B cell (primary cell): ENCODE results near the gene ACSL1. TPM values are rescaled to one million over a fixed set of nuclear protein-coding genes. Genes with fewer than 3 reads are reported as not detected.
A peak's percentile ranks its signal among the peaks of the same experiment; 100 is the strongest.

Source experiments
- ATAC-seq: fragments of 200-7000 bp; cut with Tn5 transposase; one replicate; pipeline ENCODE4 v1.10.0; 2021; ENCODE audit warnings: low read depth, mild to moderate bottlenecking, moderate number of reproducible peaks, moderate library complexity
- CTCF ChIA-PET: fragments of 350-600 bp; sonication (Branson Sonifier 250); formaldehyde crosslinking; loops from one replicate; lab custom pipeline; 2021; ENCODE audit warnings: antibody characterized with exemption, inconsistent platforms; lab: Charles Lee
- POLR2A ChIA-PET: fragments of 350-600 bp; sonication (Branson Sonifier 250); formaldehyde crosslinking; loops from one replicate; lab custom pipeline; 2021; ENCODE audit warnings: antibody characterized with exemption; lab: Charles Lee
- DNase-seq: peaks from one replicate; pipeline ENCODE4 v3.0.0; 2013
- H2AFZ ChIP-seq: 2 replicates; pipeline ENCODE4 v1.6.1; 2012; ENCODE audit warnings: mild to moderate bottlenecking, low read depth, low read length; ENCODE audit not compliant: insufficient read depth, poor library complexity, severe bottlenecking
- H3K27ac ChIP-seq, 2 donors: 1 replicate in 1 of 2; 2 replicates in 1 of 2; pipeline ENCODE4 v1.5.1; 2012 to 2013; ENCODE audit warnings: low read length in 2 of 2, mild to moderate bottlenecking in 2 of 2, moderate library complexity in 1 of 2
- H3K27me3 ChIP-seq, 4 experiments: fragments of 200-600 bp in 1 of 4; sonication (generic) in 1 of 4; replicated peaks in 1 of 4; 1 replicate in 2 of 4; 2 replicates in 2 of 4; pipeline versions ENCODE4 v1.6.1 to v1.7.0; 2013 to 2016; ENCODE audit warnings: low read length in 3 of 4, mild to moderate bottlenecking in 2 of 4, mixed read lengths in 1 of 4, moderate library complexity in 1 of 4; ENCODE audit not compliant: insufficient read depth in 4 of 4, control insufficient read depth in 3 of 4; ENCODE audit errors: control extremely low read depth in 1 of 4
- H3K36me3 ChIP-seq, 2 experiments: replicated peaks in 1 of 2; 1 replicate in 1 of 2; 2 replicates in 1 of 2; pipeline versions ENCODE4 v1.6.1 to v1.7.1; 2013; ENCODE audit warnings: low read length in 1 of 2; ENCODE audit not compliant: insufficient read depth in 2 of 2, control insufficient read depth in 1 of 2; ENCODE audit errors: control extremely low read depth in 1 of 2, extremely low read depth in 1 of 2
- H3K4me1 ChIP-seq, 2 donors: fragments of 200-600 bp in 1 of 2; sonication (generic) in 1 of 2; 1 replicate in 1 of 2; 2 replicates in 1 of 2; pipeline versions ENCODE4 v1.5.1 to v1.6.1; 2013 to 2017; ENCODE audit warnings: low read length in 2 of 2; ENCODE audit not compliant: control insufficient read depth in 2 of 2, insufficient read depth in 2 of 2
- H3K4me2 ChIP-seq: replicated peaks from 2 replicates; pipeline ENCODE3; 2012; ENCODE audit warnings: mild to moderate bottlenecking, low read depth, low read length; ENCODE audit not compliant: poor library complexity, severe bottlenecking
- H3K4me3 ChIP-seq, 5 experiments: fragments of 200-600 bp in 1 of 5; sonication (generic) in 1 of 5; 1 replicate in 3 of 5; 2 replicates in 2 of 5; pipeline versions ENCODE4 v1.5.1 to v1.7.0; 2011 to 2016; ENCODE audit warnings: low read length in 4 of 5, mild to moderate bottlenecking in 4 of 5, low read depth in 2 of 5, control low read depth in 1 of 5, moderate library complexity in 1 of 5; ENCODE audit not compliant: insufficient read depth in 1 of 5; ENCODE audit errors: control extremely low read depth in 1 of 5, extremely low read depth in 1 of 5
- H3K79me2 ChIP-seq: fragments of 200-600 bp; sonication (generic); one replicate; pipeline ENCODE4 v1.6.0; 2016; ENCODE audit warnings: low read length; ENCODE audit not compliant: control insufficient read depth, insufficient read depth
- H3K9ac ChIP-seq: fragments of 200-600 bp; sonication (generic); 2 replicates; pipeline ENCODE4 v1.6.1; 2017; ENCODE audit warnings: mild to moderate bottlenecking, low read length, moderate library complexity
- H3K9me3 ChIP-seq, 3 donors: one replicate each; pipeline versions ENCODE4 v1.6.1 to v1.7.1; 2013; ENCODE audit warnings: low read length in 2 of 3; ENCODE audit not compliant: control insufficient read depth in 2 of 3, insufficient read depth in 1 of 3; ENCODE audit errors: control extremely low read depth in 1 of 3
- H4K20me1 ChIP-seq: 2 replicates; pipeline ENCODE4 v1.6.0; 2012; ENCODE audit warnings: mild to moderate bottlenecking, low read length; ENCODE audit not compliant: insufficient read depth, control insufficient read depth, poor library complexity, severe bottlenecking
- H3K27ac Mint-ChIP-seq: one replicate; pipeline ENCODE4 v1.8.0; 2021; ENCODE audit warnings: mixed read lengths
- H3K27me3 Mint-ChIP-seq: one replicate; pipeline ENCODE4 v1.8.0; 2021; ENCODE audit warnings: mixed read lengths
- H3K4me1 Mint-ChIP-seq: one replicate; pipeline ENCODE4 v1.8.0; 2021; ENCODE audit warnings: mixed read lengths
- H3K4me3 Mint-ChIP-seq: one replicate; pipeline ENCODE4 v1.8.0; 2021; ENCODE audit warnings: mixed read lengths
- H3K9me3 Mint-ChIP-seq: one replicate; pipeline ENCODE4 v1.8.0; 2022; ENCODE audit warnings: mixed read lengths; ENCODE audit not compliant: insufficient read depth
- CTCF ChIP-seq: fragments of 200-600 bp; IDR thresholded peaks from one replicate; pipeline ENCODE4 v1.8.0; 2022; ENCODE audit warnings: antibody characterized with exemption, mild to moderate bottlenecking
- EZH2 ChIP-seq: IDR thresholded peaks from 2 replicates; pipeline ENCODE4 v1.6.1; 2012; ENCODE audit warnings: borderline replicate concordance, low read depth, mild to moderate bottlenecking, moderate library complexity, low read length; ENCODE audit not compliant: insufficient read depth, poor library complexity, severe bottlenecking
- WGBS: methylation state at CpG from one replicate; pipeline ENCODE4 v1.1.5; 2013; ENCODE audit warnings: missing lambda C conversion rate; ENCODE audit not compliant: insufficient coverage; 5-methylcytosine and 5-hydroxymethylcytosine counted together
- intact Hi-C: fragments of 100-400 bp; cut with micrococcal nuclease; formaldehyde crosslinking; loops from one replicate; pipeline ENCODE4 v1.10.0; 2022
- polyA plus RNA-seq: library from polyadenylated mRNA; depleted of rRNA; stranded (reverse); fragments of >200 nt; gene quantifications from 2 replicates; pipeline ENCODE4 v1.2.3, GENCODE V29; 2012
- total RNA-seq, 2 donors: library from RNA; stranded (reverse); fragments of 120-200 nt in 1 of 2; gene quantifications; 1 replicate in 1 of 2; 2 replicates in 1 of 2; pipeline versions ENCODE4 v1.2.3 to v1.2.4, GENCODE V29; 2013 to 2022

Gene ACSL1
- total and polyA plus RNA-seq, 2 donors (not counting 1 experiment from before 2014, with no cell fraction given) = 6.6 to 31.8 TPM

- intact Hi-C loops = no loop called here
- WGBS = 98% methylated on average over 6 of the region's 14 CpGs
- ChIA-PET POLR2A (no interaction called here), CTCF (interaction anchor here (1.6 kb wide), 1 partner anchor 249 kb away, joined by 5 read pairs; no protein-coding TSS in a partner anchor)
- Histone ChIP-seq H4K20me1 (no peaks in the 10 kb centered on the region), H3K4me3 (no peak overlapping the region), H3K79me2 (no peaks in the 10 kb centered on the region), H2AFZ (no peak overlapping the region), H3K4me1 (peaks cover 0 to 9% of the 10 kb centered on the region in 2 donors), H3K27ac (no peak overlapping the region), H3K27me3 (no peaks in the 10 kb centered on the region), H3K9ac (no peak overlapping the region), H3K4me2 (no peak overlapping the region), H3K9me3 (no peaks in the 10 kb centered on the region), H3K36me3 (peaks cover 0 to 61% of the 10 kb centered on the region in 2 experiments)
- H3K4me1 Mint-ChIP-seq = peaks cover 6% of the 10 kb centered on the region
- H3K9me3 Mint-ChIP-seq = no peaks in the 10 kb centered on the region
- ATAC-seq (no peak), DNase-seq (no peak)
- H3K4me3 Mint-ChIP-seq = no peak overlapping the region
- H3K27ac Mint-ChIP-seq = no peak overlapping the region
- H3K27me3 Mint-ChIP-seq = no peaks in the 10 kb centered on the region
- TF ChIP-seq CTCF (no peak), EZH2 (no peak)
Observed at GRCh38 chr4:184763150-184763780, 62.5 kb downstream of the ACSL1 start.

- no peak overlapping the region for H2AFZ ChIP-seq
- DNase-seq (peak; percentile 42), ATAC-seq (peak; percentile 28)
- H3K9me3 Mint-ChIP-seq = no peaks in the 10 kb centered on the region
- H3K36me3 ChIP-seq = peaks cover 0 to 57% of the 10 kb centered on the region in 2 experiments
- intact Hi-C loops = no loop called here
- peaks cover 0 to 9% of the 10 kb centered on the region in 2 donors for H3K4me1 ChIP-seq
- ChIA-PET CTCF (interaction anchor here (0.5 to 1.6 kb wide), 3 partner anchors 142 to 250 kb away, joined by 3 to 5 read pairs (median 3); no protein-coding TSS in a partner anchor), POLR2A (no interaction called here)
- H3K79me2 ChIP-seq = no peaks in the 10 kb centered on the region
- H3K27me3 Mint-ChIP-seq = no peaks in the 10 kb centered on the region
- no peaks in the 10 kb centered on the region for H4K20me1 ChIP-seq
- no peak overlapping the region for H3K27ac ChIP-seq
- H3K27me3 ChIP-seq = no peaks in the 10 kb centered on the region
- H3K4me3 Mint-ChIP-seq = no peak overlapping the region
- H3K9me3 ChIP-seq = no peaks in the 10 kb centered on the region
- 71% methylated on average over 1 of the region's 5 CpGs for WGBS
- H3K9ac ChIP-seq = no peak overlapping the region
- peak overlapping the region; percentile 15 for H3K4me2 ChIP-seq
- peaks cover 6% of the 10 kb centered on the region for H3K4me1 Mint-ChIP-seq
- no peak overlapping the region for H3K4me3 ChIP-seq
- no peak for TF ChIP-seq EZH2
- no peak for TF ChIP-seq CTCF
- no peak overlapping the region for H3K27ac Mint-ChIP-seq
Observed at GRCh38 chr4:184762100-184762499, 63.7 kb downstream of the ACSL1 start.
